Heart left ventricle (tissue), 16 donors: Measurements from ENCODE around the gene CCDC34. TPM values are rescaled to one million over a fixed set of nuclear protein-coding genes. Genes with fewer than 3 reads are reported as not detected.

Experiments used
- ATAC-seq, 4 donors: fragments of 200-7000 bp; cut with Tn5 transposase; one replicate each; pipeline ENCODE4 v1.9.1; 2020 to 2022; ENCODE audit warnings: moderate library complexity in 4 of 4, mild to moderate bottlenecking in 3 of 4, moderate number of reproducible peaks in 1 of 4
- DNase-seq, 5 donors: peaks; one replicate each; pipeline ENCODE4 v3.0.0-alpha.2; 2020
- H3K27ac ChIP-seq, 12 donors: fragments of 200-600 bp; sonication (generic) in 4 of 12; one replicate each; pipeline versions ENCODE4 v1.5.0 to v1.8.0; 2016 to 2022; ENCODE audit warnings: mild to moderate bottlenecking in 2 of 12
- H3K27me3 ChIP-seq, 9 donors: fragments of 200-600 bp; sonication (generic) in 2 of 9; one replicate each; pipeline versions ENCODE4 v1.5.1 to v1.8.0; 2016 to 2022; ENCODE audit warnings: mild to moderate bottlenecking in 3 of 9
- H3K36me3 ChIP-seq, 9 donors: fragments of 200-600 bp; sonication (generic) in 2 of 9; one replicate each; pipeline versions ENCODE4 v1.5.0 to v1.8.0; 2018 to 2022; ENCODE audit warnings: mild to moderate bottlenecking in 2 of 9
- H3K4me1 ChIP-seq, 12 donors: fragments of 200-600 bp; sonication (generic) in 4 of 12; one replicate each; pipeline versions ENCODE4 v1.5.0 to v1.8.0; 2016 to 2022; ENCODE audit warnings: mild to moderate bottlenecking in 3 of 12
- H3K4me3 ChIP-seq, 12 donors: fragments of 200-600 bp; sonication (generic) in 4 of 12; one replicate each; pipeline versions ENCODE4 v1.5.0 to v1.8.0; 2017 to 2022; ENCODE audit warnings: mild to moderate bottlenecking in 9 of 12, moderate library complexity in 4 of 12
- H3K9me3 ChIP-seq, 12 donors: fragments of 200-600 bp; sonication (generic) in 4 of 12; one replicate each; pipeline versions ENCODE4 v1.5.0 to v1.8.0; 2016 to 2022; ENCODE audit warnings: mild to moderate bottlenecking in 1 of 12
- CTCF ChIP-seq, 12 donors: fragments of 200-600 bp; sonication (generic) in 4 of 12; IDR thresholded peaks; one replicate each; pipeline versions ENCODE4 v1.5.0 to v1.8.0; 2018 to 2022; ENCODE audit warnings: antibody characterized with exemption in 12 of 12, mild to moderate bottlenecking in 5 of 12
- POLR2A ChIP-seq, 2 donors: fragments of 450-650 bp; IDR thresholded peaks; one replicate each; pipeline ENCODE4 v1.6.1; 2017; ENCODE audit warnings: antibody characterized with exemption in 2 of 2, mild to moderate bottlenecking in 2 of 2, moderate library complexity in 2 of 2
- WGBS, 4 donors: extraction: QIAGEN DNeasy Blood & Tissue Kit in 2 of 4; methylation state at CpG; one replicate each; pipeline versions ENCODE4 v1.1.5 to v1.1.7; 2013 to 2018; 5-methylcytosine and 5-hydroxymethylcytosine counted together
- intact Hi-C, 10 donors: fragments of 100-400 bp; cut with DNase I; formaldehyde crosslinking; loops; one replicate each; pipeline versions ENCODE4 v1.11.1 to v1.14.2; 2022
- polyA plus RNA-seq, 2 donors: library from polyadenylated mRNA; stranded (reverse); fragments of 200-250 nt; gene quantifications; one replicate each; pipeline ENCODE4 v1.2.3, GENCODE V29; 2013
- total RNA-seq, 9 donors: library from RNA; depleted of rRNA in 2 of 9; stranded (reverse); fragments of >200 nt in 2 of 9; fragmentation: NEBNext Ultra II Directional in 3 of 9; extraction: Animal tissue kit (Norgen Biotek cat#: 25700) in 3 of 9; gene quantifications; one replicate each; pipeline versions ENCODE4 v1.1.0 to v1.2.4, GENCODE V29; 2016 to 2023
- donor health status: ischemic (EF 13 %, LVEDD 7.1; RV severe dilation, severe dysfunction).
- donor health status: healthy with polysubstance abuse.
- donor health status: DM: no; HTN: yes; CAD: no.
- donor health status: DM: no; HTN: no; CAD: no.
- donor health status: ischemic (EF 25% LVEDD 6.9; RV normal size, moderate dysfunction).
- donor health status: ischemic (EF 25% LVEDD 5.7; RV mildly dilated, moderate dysfunction).
- donor health status: healthy.
- donor health status: DM: yes; HTN: yes; CAD: no.
- donor health status: ischemic (EF 35%, LVEDD 5.7; RV mildly dilated, moderate dysfunction).
- donor health status: nonischemic (EF 11% LVEDD 7.7; RV severe dilation, severe dysfunction).
- donor health status: DM: yes; HTN: yes; CAD: no.
- donor health status: PGD.
- donor health status: ischemic (EF 29% LVEDD 5.4; RV normal size, mild dysfunction).
- donor health status: nonischemic (EF 23%, LVEDD 6.1; RV moderate dilation, normal function).

The CCDC34 gene
- total and polyA plus RNA-seq, 11 donors = 1.1 to 8.3 (median 3.0) TPM

GRCh38 chr11:27291302-27291889 lies 71.6 kb downstream of the CCDC34 start:
- no peak for DNase-seq
- no peaks in the 10 kb centered on the region for H3K36me3 ChIP-seq
- TF ChIP-seq POLR2A (IDR thresholded peaks at IDR 0.05) (no peak), CTCF (IDR thresholded peaks at IDR 0.05) (no peak)
- no peak overlapping the region for H3K4me3 ChIP-seq
- intact Hi-C loops = loop anchor here in 3 of 10 donors (5.0 to 10.0 kb wide), 3 partner anchors 104 to 193 kb away; no protein-coding TSS in a partner anchor
- H3K9me3 ChIP-seq = peaks cover 0 to 3% (median 0%) of the 10 kb centered on the region in 12 donors
- H3K4me1 ChIP-seq = peaks cover 0 to 6% (median 0%) of the 10 kb centered on the region in 12 donors
- no peaks in the 10 kb centered on the region for H3K27me3 ChIP-seq
- no peak for ATAC-seq
- H3K27ac ChIP-seq = no peak overlapping the region
- WGBS, 4 donors = 94 to 96% (median 95%) methylated on average over 6 of the region's 6 CpGs

- Histone ChIP-seq H3K27me3 (no peaks in the 10 kb centered on the region), H3K36me3 (no peaks in the 10 kb centered on the region), H3K9me3 (peaks cover 0 to 3% (median 0%) of the 10 kb centered on the region in 12 donors), H3K27ac (no peak overlapping the region), H3K4me3 (no peak overlapping the region), H3K4me1 (peaks cover 0 to 5% (median 0%) of the 10 kb centered on the region in 12 donors)
- ATAC-seq = peak in 1 of 4 donors; percentile 13
- DNase-seq = no peak
- WGBS, 4 donors = 67 to 77% (median 73%) methylated on average over 4 of the region's 4 CpGs
- intact Hi-C loops = loop anchor here in 3 of 10 donors (5.0 to 10.0 kb wide), 3 partner anchors 103 to 194 kb away; no protein-coding TSS in a partner anchor
- no peak for TF ChIP-seq CTCF (IDR thresholded peaks at IDR 0.05)
- TF ChIP-seq POLR2A (IDR thresholded peaks at IDR 0.05) = no peak
Measured at GRCh38 chr11:27290261-27291050, 72.6 kb downstream of the CCDC34 start.

Other genes with a start within 250 kb of the CCDC34 start
- gene LGR4, start 109.6 kb upstream of the CCDC34 start, total RNA-seq = 10 to 100 TPM; 15.5 to 39.1 (median 28.8) TPM
- 10 to 100 TPM in 1 of 2 donors, 1 to 10 TPM in 1; 7.4 to 12.3 TPM for gene LGR4, start 109.6 kb upstream of the CCDC34 start, polyA plus RNA-seq
- gene LIN7C, start 143.6 kb upstream of the CCDC34 start, total RNA-seq = 10 to 100 TPM; 13.2 to 24.1 (median 16.6) TPM
- 1 to 10 TPM; 5.0 to 5.6 TPM for gene LIN7C, start 143.6 kb upstream of the CCDC34 start, polyA plus RNA-seq